Neural progenitor cell (in vitro differentiated cells): Measurements from ENCODE around the gene KIAA0930. TPM values are rescaled to one million over a fixed set of nuclear protein-coding genes. Genes with fewer than 3 reads are reported as not detected.

ENCODE experiments used
- DNase-seq: peaks from one replicate; pipeline ENCODE4 v3.0.0-alpha.2; 2016; ENCODE audit warnings: low spot score
- H2AFZ ChIP-seq: fragments of 200-600 bp; sonication (generic); replicated peaks from 2 replicates; pipeline ENCODE4 v1.6.1; 2016; ENCODE audit warnings: antibody characterized with exemption
- H3F3A ChIP-seq: fragments of 200-600 bp; sonication (generic); 2 replicates; pipeline ENCODE4 v1.6.1; 2016; ENCODE audit warnings: antibody characterized with exemption, low read depth
- H3K27ac ChIP-seq: fragments of 200-600 bp; sonication (generic); 2 replicates; pipeline ENCODE4 v1.5.1; 2016; ENCODE audit warnings: mild to moderate bottlenecking
- H3K27me3 ChIP-seq: fragments of 200-600 bp; sonication (generic); 2 replicates; pipeline ENCODE4 v1.6.1; 2016; ENCODE audit warnings: mild to moderate bottlenecking, moderate library complexity
- H3K36me3 ChIP-seq: fragments of 200-600 bp; sonication (generic); 2 replicates; pipeline ENCODE4 v1.5.1; 2016
- H3K4me1 ChIP-seq: fragments of 200-600 bp; sonication (generic); 2 replicates; pipeline ENCODE4 v1.6.1; 2016; ENCODE audit warnings: mixed run types
- H3K4me2 ChIP-seq: fragments of 200-600 bp; sonication (generic); 2 replicates; pipeline ENCODE4 v1.6.1; 2016
- H3K4me3 ChIP-seq: fragments of 200-600 bp; sonication (generic); 2 replicates; pipeline ENCODE4 v1.5.1; 2016
- H3K79me2 ChIP-seq: fragments of 200-600 bp; sonication (generic); 2 replicates; pipeline ENCODE4 v1.6.1; 2016; ENCODE audit warnings: low read depth
- H3K9ac ChIP-seq: fragments of 200-600 bp; sonication (generic); 2 replicates; pipeline ENCODE4 v1.6.1; 2016
- H3K9me3 ChIP-seq: fragments of 200-600 bp; sonication (generic); 2 replicates; pipeline ENCODE4 v1.5.1; 2016; ENCODE audit warnings: low read depth
- H4K20me1 ChIP-seq: fragments of 200-600 bp; sonication (generic); 2 replicates; pipeline ENCODE4 v1.6.1; 2016; ENCODE audit warnings: low read depth
- H3K27ac Mint-ChIP-seq: 3 replicates; pipeline ENCODE4 v1.8.0; 2021; ENCODE audit warnings: mixed read lengths
- H3K27me3 Mint-ChIP-seq: 2 replicates; pipeline ENCODE4 v1.8.0; 2022; ENCODE audit warnings: low read depth, mild to moderate bottlenecking, inconsistent platforms, moderate library complexity, mixed read lengths; ENCODE audit not compliant: insufficient read depth
- H3K36me3 Mint-ChIP-seq: 3 replicates; pipeline ENCODE4 v1.8.0; 2021; ENCODE audit warnings: mixed read lengths
- H3K4me1 Mint-ChIP-seq: 3 replicates; pipeline ENCODE4 v1.8.0; 2021; ENCODE audit warnings: mixed read lengths
- H3K4me3 Mint-ChIP-seq: 3 replicates; pipeline ENCODE4 v1.8.0; 2021; ENCODE audit warnings: mild to moderate bottlenecking, moderate library complexity, mixed read lengths
- H3K9me3 Mint-ChIP-seq: 3 replicates; pipeline ENCODE4 v1.8.0; 2020; ENCODE audit warnings: mixed read lengths
- EZH2 ChIP-seq: fragments of 200-600 bp; sonication (generic); IDR thresholded peaks from 2 replicates; pipeline ENCODE4 v1.6.1; 2017; ENCODE audit warnings: antibody characterized with exemption, mild to moderate bottlenecking, moderate library complexity
- EZH2phosphoT487 ChIP-seq: fragments of 200-600 bp; sonication (generic); IDR thresholded peaks from 2 replicates; pipeline ENCODE4 v1.6.1; 2017; ENCODE audit warnings: antibody characterized with exemption
- total RNA-seq: library from RNA; depleted of rRNA; stranded (reverse); fragments of >200 nt; gene quantifications from 2 replicates; pipeline ENCODE4 v1.2.3, GENCODE V29; 2015; ENCODE audit warnings: low replicate concordance
- TF ChIP-seq, protein P1 (sequence below): fragments of 200-600 bp; sonication (generic); IDR thresholded peaks from 2 replicates; pipeline ENCODE4 v1.5.1; 2017; ENCODE audit warnings: antibody characterized with exemption, mild to moderate bottlenecking

The KIAA0930 gene
- total RNA-seq, 1 donor from 2014 or later = 15.0 TPM

DNA sequence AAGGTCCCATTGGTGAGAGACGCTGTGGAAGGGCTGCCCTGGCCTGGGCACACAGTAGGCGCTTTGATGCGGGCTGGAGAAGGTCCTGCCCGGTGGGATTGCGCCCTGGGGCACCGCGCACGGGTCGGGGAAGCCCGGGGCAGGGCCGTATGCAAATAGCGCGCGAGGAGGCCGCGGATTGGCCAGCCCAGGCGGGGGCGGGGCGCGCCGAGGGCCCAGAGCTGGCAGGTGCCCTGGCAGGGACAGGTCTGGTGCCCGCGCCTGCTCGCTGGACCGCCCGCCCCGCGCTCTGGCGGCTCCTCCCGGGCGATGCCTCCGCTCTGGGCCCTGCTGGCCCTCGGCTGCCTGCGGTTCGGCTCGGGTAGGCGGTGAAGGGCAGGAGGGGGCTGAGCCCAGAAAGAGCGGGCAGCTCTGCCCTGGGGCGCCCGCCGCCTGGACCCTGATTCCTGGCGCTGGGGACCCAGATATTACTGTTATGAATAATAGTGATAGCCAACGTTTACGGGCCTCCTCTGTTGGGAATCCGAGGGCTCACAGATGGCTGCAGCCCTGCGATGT, 44.1 kb upstream of the KIAA0930 start, which contains the start of gene UPK3A:
Gene UPK3A, plus strand, starts transcription at position 245 of the 558 bp plus-strand sequence. Its CDS starts 65 bp downstream, at position 310.
- Histone ChIP-seq H3K36me3 (no peaks in the 10 kb centered on the region), H3K9ac (no peak within 1 kb of the TSS), H3K4me3 (peak within 1 kb of the TSS; percentile 67), H3K79me2 (no peaks in the 10 kb centered on the region), H3K4me2 (peak within 1 kb of the TSS; percentile 98), H3K27me3 (peaks cover 52% of the 10 kb centered on the region), H3K9me3 (no peaks in the 10 kb centered on the region), H3K27ac (no peak within 1 kb of the TSS), H3K4me1 (peaks cover 7% of the 10 kb centered on the region), H3F3A (peaks cover 4% of the 10 kb centered on the region), H2AFZ (peak within 1 kb of the TSS; percentile 98), H4K20me1 (no peaks in the 10 kb centered on the region)
- peak; percentile 91 for DNase-seq
- H3K4me1 Mint-ChIP-seq = peaks cover 16% of the 10 kb centered on the region
- H3K36me3 Mint-ChIP-seq = no peaks in the 10 kb centered on the region
- no peak within 1 kb of the TSS for H3K27ac Mint-ChIP-seq
- peaks cover 48% of the 10 kb centered on the region for H3K27me3 Mint-ChIP-seq
- TF ChIP-seq, protein P1, sequence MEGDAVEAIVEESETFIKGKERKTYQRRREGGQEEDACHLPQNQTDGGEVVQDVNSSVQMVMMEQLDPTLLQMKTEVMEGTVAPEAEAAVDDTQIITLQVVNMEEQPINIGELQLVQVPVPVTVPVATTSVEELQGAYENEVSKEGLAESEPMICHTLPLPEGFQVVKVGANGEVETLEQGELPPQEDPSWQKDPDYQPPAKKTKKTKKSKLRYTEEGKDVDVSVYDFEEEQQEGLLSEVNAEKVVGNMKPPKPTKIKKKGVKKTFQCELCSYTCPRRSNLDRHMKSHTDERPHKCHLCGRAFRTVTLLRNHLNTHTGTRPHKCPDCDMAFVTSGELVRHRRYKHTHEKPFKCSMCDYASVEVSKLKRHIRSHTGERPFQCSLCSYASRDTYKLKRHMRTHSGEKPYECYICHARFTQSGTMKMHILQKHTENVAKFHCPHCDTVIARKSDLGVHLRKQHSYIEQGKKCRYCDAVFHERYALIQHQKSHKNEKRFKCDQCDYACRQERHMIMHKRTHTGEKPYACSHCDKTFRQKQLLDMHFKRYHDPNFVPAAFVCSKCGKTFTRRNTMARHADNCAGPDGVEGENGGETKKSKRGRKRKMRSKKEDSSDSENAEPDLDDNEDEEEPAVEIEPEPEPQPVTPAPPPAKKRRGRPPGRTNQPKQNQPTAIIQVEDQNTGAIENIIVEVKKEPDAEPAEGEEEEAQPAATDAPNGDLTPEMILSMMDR = no peak
- TF ChIP-seq EZH2 = peak; percentile 41
- TF ChIP-seq EZH2phosphoT487 = peak; percentile 35
- H3K9me3 Mint-ChIP-seq = no peaks in the 10 kb centered on the region
- H3K4me3 Mint-ChIP-seq = peak within 1 kb of the TSS; percentile 75

DNA sequence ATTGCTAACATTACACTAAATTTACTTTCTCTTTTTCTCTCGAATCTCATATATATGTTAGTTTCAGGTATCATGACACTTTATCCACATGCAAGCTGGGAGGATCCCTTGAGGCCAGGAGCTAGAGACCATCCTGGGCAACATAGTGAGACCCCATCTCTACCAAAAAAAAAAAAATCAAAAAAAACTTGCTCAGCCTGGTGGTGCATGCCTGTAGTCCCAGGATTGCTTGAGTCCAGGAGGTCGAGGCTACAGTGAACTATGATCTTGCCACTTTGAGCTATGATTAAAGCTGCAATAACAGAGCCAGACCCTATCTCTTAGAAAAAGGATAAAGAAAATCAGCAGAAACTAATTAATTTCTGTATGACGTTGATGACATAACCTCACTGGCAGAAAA, 40.3 kb upstream of the KIAA0930 start:
- TF ChIP-seq, protein P1 = no peak
- TF ChIP-seq EZH2 (no peak), EZH2phosphoT487 (no peak)
- Histone ChIP-seq H3K4me1 (peaks cover 7% of the 10 kb centered on the region), H3K36me3 (no peaks in the 10 kb centered on the region), H3F3A (peaks cover 4% of the 10 kb centered on the region), H3K4me2 (no peak overlapping the region), H3K9me3 (no peaks in the 10 kb centered on the region), H3K27ac (no peak overlapping the region), H3K79me2 (no peaks in the 10 kb centered on the region), H3K9ac (no peak overlapping the region), H3K27me3 (peaks cover 42% of the 10 kb centered on the region), H3K4me3 (no peak overlapping the region), H2AFZ (no peak overlapping the region), H4K20me1 (no peaks in the 10 kb centered on the region)
- no peaks in the 10 kb centered on the region for H3K9me3 Mint-ChIP-seq
- H3K36me3 Mint-ChIP-seq = no peaks in the 10 kb centered on the region
- H3K4me1 Mint-ChIP-seq = peaks cover 7% of the 10 kb centered on the region
- no peak for DNase-seq
- peaks cover 40% of the 10 kb centered on the region for H3K27me3 Mint-ChIP-seq
- no peak overlapping the region for H3K27ac Mint-ChIP-seq
- H3K4me3 Mint-ChIP-seq = no peak overlapping the region

DNA sequence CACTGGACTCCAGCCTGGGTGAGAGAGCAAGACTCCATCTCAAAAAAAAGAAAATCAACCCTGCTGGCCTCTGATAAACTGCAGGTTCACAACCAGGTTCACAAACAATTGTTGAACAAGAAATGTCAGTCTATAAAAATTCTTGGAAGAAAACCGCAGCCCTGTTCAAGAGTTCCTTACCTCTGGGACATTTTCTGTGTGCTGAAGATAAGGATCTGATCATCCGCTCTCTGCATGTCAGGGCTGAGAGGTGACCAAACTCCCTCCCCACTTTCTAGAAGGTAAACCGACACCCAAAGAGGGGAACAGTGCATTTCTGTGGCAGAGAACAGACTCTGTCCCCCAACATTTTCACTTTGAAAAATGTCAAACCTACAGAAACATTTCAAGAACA, 39.9 kb upstream of the KIAA0930 start:
- Histone ChIP-seq H3K4me2 (no peak overlapping the region), H3K4me3 (no peak overlapping the region), H4K20me1 (no peaks in the 10 kb centered on the region), H3K9ac (no peak overlapping the region), H2AFZ (no peak overlapping the region), H3K36me3 (no peaks in the 10 kb centered on the region), H3K27me3 (peaks cover 38% of the 10 kb centered on the region), H3K27ac (no peak overlapping the region), H3K79me2 (no peaks in the 10 kb centered on the region), H3K9me3 (no peaks in the 10 kb centered on the region), H3F3A (peaks cover 4% of the 10 kb centered on the region), H3K4me1 (peaks cover 7% of the 10 kb centered on the region)
- Mint-ChIP-seq H3K4me1 (peaks cover 6% of the 10 kb centered on the region), H3K27me3 (peaks cover 39% of the 10 kb centered on the region), H3K27ac (no peak overlapping the region), H3K4me3 (no peak overlapping the region), H3K9me3 (no peaks in the 10 kb centered on the region), H3K36me3 (no peaks in the 10 kb centered on the region)
- DNase-seq = no peak
- TF ChIP-seq EZH2phosphoT487 (no peak), EZH2 (no peak)
- TF ChIP-seq, protein P1 = no peak
